ENCODE data around the gene PLAC8. TPM values are rescaled to one million over a fixed set of nuclear protein-coding genes. Genes with fewer than 3 reads are reported as not detected.
A peak's percentile ranks its signal among the peaks of the same experiment; 100 is the strongest.
"Not testable (repeated sequence)": the region's sequence is repeated elsewhere in the genome, so short reads cannot be mapped to it uniquely, and the experiment has no call there.

The PLAC8 gene
- total RNA-seq, 2 experiments from 2014 or later, result 88.7 to 101 TPM

- ChIA-PET POLR2A (interaction anchor here (1.0 to 1.1 kb wide), 3 partner anchors 9 to 21 kb away, joined by 3 to 4 read pairs (median 3); no protein-coding TSS in a partner anchor), CTCF (interaction anchor here (0.9 to 1.6 kb wide), 4 partner anchors 21 to 176 kb away, joined by 3 to 4 read pairs (median 4); no protein-coding TSS in a partner anchor)
- Mint-ChIP-seq H3K27me3 (no peaks in the 10 kb centered on the region), H3K36me3 (ENCODE audit: low read depth) (peaks cover 65% of the 10 kb centered on the region), H3K4me1 (ENCODE audit: low read depth) (peaks cover 46% of the 10 kb centered on the region), H3K27ac (peak overlapping the region; percentile 65), H3K9me3 (peaks cover 4% of the 10 kb centered on the region), H3K4me3 (no peak overlapping the region)
- DNase-seq (no peak), ATAC-seq (no peak)
- intact Hi-C loops (cut with micrococcal nuclease), result no loop called here
- TF ChIP-seq, protein P1, sequence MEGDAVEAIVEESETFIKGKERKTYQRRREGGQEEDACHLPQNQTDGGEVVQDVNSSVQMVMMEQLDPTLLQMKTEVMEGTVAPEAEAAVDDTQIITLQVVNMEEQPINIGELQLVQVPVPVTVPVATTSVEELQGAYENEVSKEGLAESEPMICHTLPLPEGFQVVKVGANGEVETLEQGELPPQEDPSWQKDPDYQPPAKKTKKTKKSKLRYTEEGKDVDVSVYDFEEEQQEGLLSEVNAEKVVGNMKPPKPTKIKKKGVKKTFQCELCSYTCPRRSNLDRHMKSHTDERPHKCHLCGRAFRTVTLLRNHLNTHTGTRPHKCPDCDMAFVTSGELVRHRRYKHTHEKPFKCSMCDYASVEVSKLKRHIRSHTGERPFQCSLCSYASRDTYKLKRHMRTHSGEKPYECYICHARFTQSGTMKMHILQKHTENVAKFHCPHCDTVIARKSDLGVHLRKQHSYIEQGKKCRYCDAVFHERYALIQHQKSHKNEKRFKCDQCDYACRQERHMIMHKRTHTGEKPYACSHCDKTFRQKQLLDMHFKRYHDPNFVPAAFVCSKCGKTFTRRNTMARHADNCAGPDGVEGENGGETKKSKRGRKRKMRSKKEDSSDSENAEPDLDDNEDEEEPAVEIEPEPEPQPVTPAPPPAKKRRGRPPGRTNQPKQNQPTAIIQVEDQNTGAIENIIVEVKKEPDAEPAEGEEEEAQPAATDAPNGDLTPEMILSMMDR (IDR thresholded peaks at IDR 0.05), result no peak
Observed at GRCh38 chr4:83104991-83105390, 9.5 kb downstream of the PLAC8 start.

- POLR2A ChIA-PET, result interaction anchor here (0.8 to 1.5 kb wide), 8 partner anchors 8 to 188 kb away, joined by 3 to 5 read pairs (median 3); partner anchors contain the start of gene COQ2
- no peaks in the 10 kb centered on the region for H3K27me3 Mint-ChIP-seq
- ATAC-seq (no peak), DNase-seq (no peak)
- CTCF ChIA-PET, result interaction anchor here (0.8 to 4.1 kb wide), 5 partner anchors 12 to 49 kb away, joined by 3 to 23 read pairs (median 4); no protein-coding TSS in a partner anchor
- H3K27ac Mint-ChIP-seq, result peak overlapping the region; percentile 44
- H3K36me3 Mint-ChIP-seq (ENCODE audit: low read depth), result peaks cover 77% of the 10 kb centered on the region
- no peak overlapping the region for H3K4me3 Mint-ChIP-seq
- intact Hi-C loops (cut with micrococcal nuclease), result no loop called here
- peaks cover 4% of the 10 kb centered on the region for H3K9me3 Mint-ChIP-seq
- TF ChIP-seq, protein P1 (IDR thresholded peaks at IDR 0.05), result no peak
- peaks cover 50% of the 10 kb centered on the region for H3K4me1 Mint-ChIP-seq (ENCODE audit: low read depth)
Observed at GRCh38 chr4:83096397-83096796, 18.1 kb downstream of the PLAC8 start.

GRCh38 chr4:83093060-83093640 lies 21.4 kb downstream of the PLAC8 start:
- peak overlapping the region; percentile 24 for H3K27ac Mint-ChIP-seq
- TF ChIP-seq, protein P1 (IDR thresholded peaks at IDR 0.05), result no peak
- DNase-seq, result no peak
- no peaks in the 10 kb centered on the region for H3K27me3 Mint-ChIP-seq
- no peak for ATAC-seq
- H3K9me3 Mint-ChIP-seq, result no peaks in the 10 kb centered on the region
- CTCF ChIA-PET, result interaction anchor here (1.1 to 4.1 kb wide), 3 partner anchors 8 to 160 kb away, joined by 3 to 23 read pairs (median 3); no protein-coding TSS in a partner anchor
- intact Hi-C loops (cut with micrococcal nuclease), result no loop called here
- POLR2A ChIA-PET, result interaction anchor here (1.8 kb wide), 1 partner anchor 19 kb away, joined by 6 read pairs; no protein-coding TSS in a partner anchor
- H3K4me1 Mint-ChIP-seq (ENCODE audit: low read depth), result peaks cover 42% of the 10 kb centered on the region
- peaks cover 68% of the 10 kb centered on the region for H3K36me3 Mint-ChIP-seq (ENCODE audit: low read depth)
- H3K4me3 Mint-ChIP-seq, result no peak overlapping the region

DNA sequence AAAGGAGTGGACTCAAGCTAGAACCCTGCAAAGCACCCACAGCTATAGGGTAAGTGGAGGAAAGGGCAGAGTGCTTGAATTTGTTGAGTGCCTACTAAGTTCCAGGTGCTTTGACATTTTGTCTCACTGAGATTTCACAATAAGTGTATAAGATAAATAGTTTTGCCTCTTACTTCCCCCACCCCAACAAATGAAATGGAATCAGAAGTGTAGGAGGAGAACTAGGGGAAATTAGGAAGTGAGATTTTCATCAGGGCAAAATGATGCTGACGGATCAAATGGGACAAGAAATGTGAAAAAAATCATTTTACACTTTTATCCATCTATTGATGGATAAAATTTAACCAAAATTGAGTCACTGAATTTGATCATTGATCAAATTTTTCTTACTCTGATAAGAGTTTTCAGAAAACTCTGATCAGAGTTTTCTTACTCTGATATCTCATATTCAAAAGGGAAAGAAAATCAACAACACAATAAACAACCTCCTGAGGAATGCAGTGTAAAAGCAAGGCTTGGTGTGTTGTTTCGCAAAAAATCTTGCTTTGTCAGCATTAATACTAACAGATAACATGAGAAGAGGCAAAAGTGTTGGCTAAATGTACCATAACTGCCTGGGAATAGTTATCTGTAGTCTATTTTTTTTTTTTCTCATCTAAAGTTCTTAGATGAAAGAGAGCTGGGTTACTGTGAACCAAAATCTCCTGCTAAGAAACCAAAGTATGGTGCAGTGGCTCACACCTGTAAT lies 24.9 kb downstream of the PLAC8 start:
- intact Hi-C loops (cut with micrococcal nuclease), result no loop called here
- ChIA-PET POLR2A (interaction anchor here (1.3 kb wide), 1 partner anchor 16 kb away, joined by 3 read pairs; no protein-coding TSS in a partner anchor), CTCF (interaction anchor here (0.8 to 1.4 kb wide), 2 partner anchors 11 to 171 kb away, joined by 3 to 6 read pairs; no protein-coding TSS in a partner anchor)
- DNase-seq (no peak), ATAC-seq (no peak)
- Mint-ChIP-seq H3K27me3 (no peaks in the 10 kb centered on the region), H3K27ac (no peak overlapping the region), H3K9me3 (no peaks in the 10 kb centered on the region), H3K4me3 (no peak overlapping the region), H3K4me1 (ENCODE audit: low read depth) (peaks cover 24% of the 10 kb centered on the region), H3K36me3 (ENCODE audit: low read depth) (peaks cover 41% of the 10 kb centered on the region)
- TF ChIP-seq, protein P1 (IDR thresholded peaks at IDR 0.05), result no peak

GRCh38 chr4:83084956-83085355 lies 29.6 kb downstream of the PLAC8 start:
- ATAC-seq; intact Hi-C loops (cut with micrococcal nuclease); H3K27me3 Mint-ChIP-seq; H3K27ac Mint-ChIP-seq; DNase-seq; H3K9me3 Mint-ChIP-seq; H3K4me3 Mint-ChIP-seq: not testable (repeated sequence)
- Mint-ChIP-seq H3K36me3 (ENCODE audit: low read depth) (peaks cover 15% of the 10 kb centered on the region), H3K4me1 (ENCODE audit: low read depth) (peaks cover 31% of the 10 kb centered on the region)
- CTCF ChIA-PET, result interaction anchor here (0.8 to 3.9 kb wide), 10 partner anchors 10 to 213 kb away, joined by 3 to 23 read pairs (median 4); no protein-coding TSS in a partner anchor
- POLR2A ChIA-PET, result interaction anchor here (0.8 to 1.5 kb wide), 3 partner anchors 12 to 35 kb away, joined by 3 to 5 read pairs (median 3); no protein-coding TSS in a partner anchor
